GM12873 (cell line): ENCODE results near the gene FRMD4A.

Source experiments
- CTCF ChIP-seq: IDR thresholded peaks from 2 replicates; pipeline ENCODE4 v1.5.1; 2012; ENCODE audit warnings: low read depth, mild to moderate bottlenecking, moderate library complexity, low read length, control low read depth; ENCODE audit not compliant: insufficient read depth; ENCODE audit errors: missing control alignments

The FRMD4A gene

GRCh38 chr10:13915710-13916109, 415.0 kb downstream of the FRMD4A start:
- no peak for TF ChIP-seq CTCF

GRCh38 chr10:13913897-13914296, 416.8 kb downstream of the FRMD4A start:
- TF ChIP-seq CTCF = no peak

GRCh38 chr10:13911821-13912520, 418.8 kb downstream of the FRMD4A start:
- TF ChIP-seq CTCF = no peak

GRCh38 chr10:13909516-13910258, 421.0 kb downstream of the FRMD4A start:
- TF ChIP-seq CTCF = no peak

- no peak for TF ChIP-seq CTCF
Measured at GRCh38 chr10:13908475-13908874, 422.2 kb downstream of the FRMD4A start.

- TF ChIP-seq CTCF = no peak
Measured at GRCh38 chr10:13907570-13907969, 423.2 kb downstream of the FRMD4A start.

GRCh38 chr10:13905281-13905680, 425.4 kb downstream of the FRMD4A start:
- TF ChIP-seq CTCF = no peak
